HG03103 (cell line): Measurements from ENCODE around the gene ERRFI1.

Experiments used
- ATAC-seq: cut with Tn5 transposase; IDR thresholded peaks from one replicate; pipeline ENCODE4 v1.9.1; 2021; ENCODE audit warnings: low read depth; ENCODE audit not compliant: unreplicated experiment

ERRFI1 gene

DNA sequence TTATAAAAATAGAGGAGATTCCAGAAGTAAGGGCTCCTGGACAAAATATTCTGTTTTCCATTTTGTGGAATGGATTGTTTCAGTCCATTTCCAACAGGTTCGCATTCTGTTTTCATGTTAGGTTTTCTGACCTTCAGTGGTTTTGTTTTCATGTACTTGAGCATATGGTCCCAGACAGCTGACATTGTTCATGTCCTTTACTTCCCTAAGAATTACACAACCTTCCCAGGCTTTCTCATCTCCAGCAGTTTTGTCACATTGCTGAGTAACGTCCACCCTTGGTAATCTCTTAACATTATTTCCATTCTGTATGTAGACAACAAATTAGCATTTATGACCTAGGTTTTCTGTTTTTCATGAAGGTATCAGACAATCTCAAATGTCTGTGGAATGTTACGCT, 21.0 kb upstream of the ERRFI1 start:
- ATAC-seq = no peak

- ATAC-seq = no peak
Measured at GRCh38 chr1:8046391-8046790, 20.3 kb upstream of the ERRFI1 start.

GRCh38 chr1:8043621-8044020, 17.5 kb upstream of the ERRFI1 start:
- ATAC-seq = no peak

DNA sequence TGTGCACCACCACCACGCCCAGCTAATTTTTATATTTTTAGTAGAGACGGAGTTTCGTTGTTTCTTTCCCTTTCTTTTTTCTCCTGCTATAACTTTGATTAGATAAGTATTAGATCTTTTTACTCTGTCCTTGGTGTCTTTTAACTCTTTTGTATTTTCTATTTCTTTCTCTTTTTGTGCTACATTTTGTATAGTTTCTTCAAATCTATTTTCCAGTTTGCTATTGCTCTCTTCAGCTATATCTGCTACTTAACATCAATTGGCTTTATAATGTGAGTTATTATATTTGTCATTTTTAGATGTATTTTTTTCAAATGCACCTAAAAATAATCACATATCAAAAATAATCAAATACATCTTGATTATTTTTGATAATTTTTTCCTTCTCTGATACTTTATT, 16.0 kb upstream of the ERRFI1 start:
- no peak for ATAC-seq

DNA sequence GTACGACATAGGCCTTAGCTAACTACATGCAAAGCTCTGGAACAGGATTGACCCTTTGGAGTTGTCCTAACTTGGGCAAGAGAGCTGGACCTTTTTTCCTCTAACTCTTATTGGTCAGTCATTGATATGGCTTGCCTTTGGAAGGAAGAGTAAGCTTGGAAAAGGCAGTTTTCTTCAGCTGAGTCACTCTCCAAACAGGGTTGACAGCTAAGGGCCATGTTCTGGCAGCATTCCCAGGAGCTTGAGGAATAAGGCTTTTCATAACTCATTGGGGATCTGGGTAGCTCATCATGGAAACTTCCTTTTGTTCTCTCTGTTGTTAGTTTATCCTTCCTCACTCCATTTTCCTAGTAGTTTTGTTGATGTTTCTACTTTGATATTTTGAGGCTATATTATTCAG, 14.5 kb upstream of the ERRFI1 start:
- ATAC-seq = no peak

DNA sequence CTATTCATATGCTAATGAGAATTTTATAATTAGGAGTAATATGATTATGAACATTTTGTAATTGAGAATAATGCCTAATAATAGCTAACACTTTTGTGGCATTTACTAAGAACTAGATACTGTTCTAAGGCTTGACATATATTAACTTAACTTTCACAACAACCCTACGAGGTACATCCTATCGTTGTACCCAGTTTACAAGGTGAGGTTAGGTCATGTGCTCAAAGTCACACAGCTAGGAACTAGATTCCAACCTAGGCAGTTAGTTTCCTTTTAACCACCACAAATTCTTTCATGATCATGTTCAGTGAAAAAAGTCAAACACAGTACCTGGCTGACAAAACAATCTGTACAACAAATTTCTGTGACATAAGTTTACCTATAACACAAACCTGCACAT, 13.0 kb upstream of the ERRFI1 start:
- no peak for ATAC-seq

GRCh38 chr1:8035289-8035688, 9.2 kb upstream of the ERRFI1 start:
- no peak for ATAC-seq

DNA sequence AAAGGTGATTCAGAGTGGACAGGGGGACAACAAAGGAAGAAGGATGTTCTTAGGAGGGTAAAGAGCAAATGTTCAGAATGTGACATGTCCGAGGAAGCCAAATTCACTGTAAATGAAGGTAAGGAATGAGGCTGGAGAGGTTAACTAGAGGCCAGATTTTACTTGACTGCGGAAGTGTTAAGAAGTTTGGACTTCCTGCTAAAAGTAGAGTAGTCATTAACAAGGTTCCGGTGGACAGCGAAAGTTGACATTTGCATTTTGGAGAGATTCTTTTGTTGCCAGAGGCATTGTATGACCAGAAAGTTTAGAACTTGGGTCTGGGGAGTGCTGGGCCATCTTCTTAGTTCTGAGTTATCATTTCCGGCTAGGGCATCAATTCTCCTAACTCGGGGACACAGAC, 7.2 kb upstream of the ERRFI1 start:
- no peak for ATAC-seq

DNA sequence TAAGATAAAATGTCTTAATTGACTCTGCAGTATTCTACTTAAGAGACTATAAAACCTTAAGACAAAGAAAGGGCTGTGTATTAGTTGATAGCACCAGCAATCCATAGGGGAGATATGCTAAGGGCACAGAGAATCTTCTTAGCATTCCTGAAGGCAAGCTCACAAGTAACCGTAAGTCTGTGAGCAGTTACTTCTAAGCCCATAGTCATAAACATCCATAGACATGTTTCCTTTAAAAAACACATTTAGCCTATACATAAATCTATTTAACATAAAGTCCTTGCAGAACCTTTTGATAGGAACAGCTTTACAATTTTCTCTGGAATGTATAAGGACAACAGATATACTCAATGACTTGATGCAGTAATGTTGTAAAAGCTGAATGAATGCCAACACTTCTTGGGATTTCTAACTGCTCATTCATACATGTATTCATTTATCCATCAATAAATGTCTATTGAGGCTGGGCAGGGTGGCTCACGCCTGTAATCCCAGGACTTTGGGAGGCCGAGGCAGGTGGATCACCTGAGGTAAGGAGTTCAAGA, 6.3 kb upstream of the ERRFI1 start:
- ATAC-seq = no peak

DNA sequence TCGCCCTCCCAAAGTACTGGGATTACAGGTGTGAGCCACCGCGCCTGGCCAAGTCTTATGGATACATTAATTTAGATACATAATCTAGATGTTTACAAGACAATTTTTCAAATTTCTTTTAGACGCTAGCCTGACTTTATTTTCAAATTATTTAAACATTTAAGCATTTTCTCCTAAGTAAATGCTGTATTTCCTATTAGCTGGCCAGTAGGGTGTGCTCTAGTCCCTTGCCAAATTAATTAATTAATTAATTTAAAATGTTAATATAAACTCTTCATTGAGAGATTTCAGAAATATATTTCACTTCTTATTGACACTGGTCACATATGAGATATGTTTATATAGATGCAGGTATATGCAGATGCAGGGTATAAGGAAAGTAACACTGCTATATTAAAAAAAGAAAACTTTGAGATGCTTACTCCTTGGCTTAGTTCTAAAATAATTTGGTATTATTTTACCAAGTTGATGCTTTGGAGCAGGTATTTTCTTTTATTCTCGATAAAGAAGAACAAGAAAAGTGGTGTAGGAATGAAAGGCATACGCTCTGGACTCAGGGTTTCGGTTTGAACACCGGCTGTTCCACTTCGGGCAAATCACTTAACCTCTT, 5.2 kb upstream of the ERRFI1 start:
- ATAC-seq = no peak

GRCh38 chr1:8028571-8028910, 2.4 kb upstream of the ERRFI1 start:
- no peak for ATAC-seq

GRCh38 chr1:8027748-8028570, 1.9 kb upstream of the ERRFI1 start:
- no peak for ATAC-seq

- no peak for ATAC-seq
Measured at GRCh38 chr1:8026976-8027747, 1.1 kb upstream of the ERRFI1 start.

GRCh38 chr1:8025671-8026144, 401 bp downstream of the ERRFI1 start:
- peak; percentile 30 for ATAC-seq

DNA sequence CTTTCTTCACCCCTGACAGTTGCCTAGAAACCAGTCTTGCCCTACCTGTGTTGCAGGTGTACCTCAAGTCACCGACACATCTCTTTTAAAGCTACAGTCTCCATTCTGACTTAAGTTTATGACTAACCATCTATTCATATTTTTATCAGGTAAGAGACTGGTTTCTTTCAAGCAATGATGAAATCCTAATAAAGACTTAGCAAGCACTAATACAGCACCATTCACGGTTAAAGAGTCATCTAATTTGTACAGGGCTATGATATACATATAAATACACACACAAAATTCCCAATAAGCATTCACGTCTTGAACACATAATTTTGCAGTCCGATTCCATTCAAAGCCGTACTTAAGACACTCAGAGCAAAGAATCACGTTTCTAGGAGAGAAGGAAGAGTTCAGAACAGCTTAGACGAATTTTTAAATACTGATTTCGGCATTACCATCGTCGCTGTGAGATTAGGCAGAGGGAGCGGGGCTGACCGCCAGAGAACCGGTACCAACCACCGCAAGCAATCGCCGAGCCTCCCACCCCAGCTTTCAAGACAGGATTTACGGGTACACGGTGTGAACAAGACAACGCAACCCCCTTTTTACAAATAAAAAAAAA, 943 bp downstream of the ERRFI1 start:
- ATAC-seq = no peak

- no peak for ATAC-seq
Measured at GRCh38 chr1:8024329-8024728, 1.8 kb downstream of the ERRFI1 start.

GRCh38 chr1:8023995-8024313, 2.2 kb downstream of the ERRFI1 start:
- ATAC-seq = no peak

DNA sequence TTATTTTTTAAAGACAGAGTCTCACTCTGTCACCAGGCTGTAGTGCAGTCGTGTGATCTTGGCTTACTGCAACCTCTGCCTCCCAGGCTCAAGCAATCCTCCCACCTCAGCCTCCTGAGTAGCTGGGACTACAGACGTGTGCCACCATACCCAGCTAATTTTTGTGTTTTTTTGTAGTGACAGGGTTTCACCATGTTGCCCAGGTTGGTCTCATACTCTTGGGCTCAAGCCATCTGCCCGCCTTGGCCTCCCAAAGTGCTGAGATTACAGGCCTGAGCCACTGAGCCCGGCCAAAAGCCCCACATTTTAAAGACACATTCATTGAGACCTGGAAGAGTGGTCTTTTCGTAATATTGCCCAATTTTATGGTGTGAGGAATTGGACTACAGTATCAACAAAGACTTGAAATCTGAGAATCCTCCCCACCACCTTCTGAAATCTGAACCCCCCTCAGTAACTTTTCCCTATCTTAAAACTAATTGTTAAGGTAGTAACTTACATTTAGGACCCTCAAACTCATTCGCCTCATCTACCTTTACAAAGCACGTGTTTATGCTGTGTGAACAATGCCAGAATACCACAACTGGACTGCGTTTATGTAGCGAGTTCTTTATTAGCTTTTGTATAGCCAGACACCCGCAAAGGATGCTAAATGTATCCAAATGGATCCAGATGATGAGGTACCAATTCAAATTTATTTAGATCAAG, 2.7 kb downstream of the ERRFI1 start:
- no peak for ATAC-seq

DNA sequence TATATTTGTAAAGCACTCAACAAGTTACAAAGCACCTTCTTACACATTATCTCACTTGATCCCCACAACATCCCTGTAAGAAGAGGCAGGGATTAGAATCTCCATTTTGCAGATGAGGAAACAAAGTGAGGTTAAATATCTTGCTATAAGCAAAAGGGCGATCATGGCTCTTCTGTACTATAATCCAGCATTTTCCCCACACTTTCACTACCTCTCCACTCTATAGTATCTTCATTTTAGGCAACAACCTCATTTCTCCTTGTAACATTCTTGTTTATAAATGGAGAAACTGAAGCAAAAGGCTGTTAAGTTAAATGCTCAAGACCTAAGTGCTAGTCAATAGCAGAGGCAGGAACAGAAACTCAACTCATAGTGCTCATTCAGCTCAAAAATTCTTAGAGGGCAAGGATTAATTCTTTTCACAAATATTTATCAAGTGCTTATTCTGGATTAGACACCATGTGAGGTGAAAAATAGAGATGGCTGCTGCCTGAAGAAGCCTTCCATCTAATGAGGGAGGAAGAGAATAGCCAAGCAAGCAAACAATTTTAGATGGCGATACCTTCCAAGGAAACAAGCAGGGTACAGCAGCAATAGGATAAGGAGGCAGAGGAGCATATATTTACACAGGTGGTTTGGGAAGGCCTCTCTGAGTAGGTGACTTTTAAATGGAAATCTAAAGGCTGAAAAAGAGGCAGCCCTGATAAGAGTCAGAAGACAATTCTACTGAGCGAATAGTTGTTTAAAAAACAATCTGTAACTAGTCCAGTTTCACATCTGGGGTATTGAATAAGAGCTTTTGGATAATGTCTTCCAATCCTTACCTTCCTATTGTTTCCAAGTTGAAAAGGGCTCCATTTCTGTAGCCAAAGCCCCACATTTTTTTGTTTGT, 3.5 kb downstream of the ERRFI1 start:
- ATAC-seq = no peak
